HG03025 (cell line): Measurements from ENCODE around the gene PACSIN2.
"Not testable (repeated sequence)": the region's sequence is repeated elsewhere in the genome, so short reads cannot be mapped to it uniquely, and the experiment has no call there.

Source experiments
- ATAC-seq: cut with Tn5 transposase; IDR thresholded peaks from one replicate; pipeline ENCODE4 v1.9.1; 2021; ENCODE audit warnings: mild to moderate bottlenecking, moderate library complexity; ENCODE audit not compliant: unreplicated experiment, low FRiP score

The PACSIN2 gene

GRCh38 chr22:42949159-42949558 lies 65.8 kb downstream of the PACSIN2 start:
- no peak for ATAC-seq

GRCh38 chr22:42948294-42948693 lies 66.7 kb downstream of the PACSIN2 start:
- no peak for ATAC-seq

- no peak for ATAC-seq
Observed at GRCh38 chr22:42947211-42947990, 67.5 kb downstream of the PACSIN2 start.

- ATAC-seq: no peak
Observed at GRCh38 chr22:42946546-42947198, 68.3 kb downstream of the PACSIN2 start.

- no peak for ATAC-seq
Observed at GRCh38 chr22:42945736-42946135, 69.2 kb downstream of the PACSIN2 start.

GRCh38 chr22:42945027-42945426 lies 69.9 kb downstream of the PACSIN2 start:
- no peak for ATAC-seq

- no peak for ATAC-seq
Observed at GRCh38 chr22:42944409-42944808, 70.5 kb downstream of the PACSIN2 start.

- ATAC-seq: no peak
Observed at GRCh38 chr22:42943981-42944380, 71.0 kb downstream of the PACSIN2 start.

GRCh38 chr22:42942351-42942750 lies 72.6 kb downstream of the PACSIN2 start:
- ATAC-seq: no peak

GRCh38 chr22:42939941-42940653 lies 74.9 kb downstream of the PACSIN2 start:
- ATAC-seq: no peak

GRCh38 chr22:42939451-42939881 lies 75.5 kb downstream of the PACSIN2 start:
- no peak for ATAC-seq

GRCh38 chr22:42938976-42939375 lies 76.0 kb downstream of the PACSIN2 start:
- no peak for ATAC-seq

GRCh38 chr22:42938449-42938848 lies 76.5 kb downstream of the PACSIN2 start:
- ATAC-seq: no peak

- ATAC-seq: no peak
Observed at GRCh38 chr22:42937164-42937843, 77.6 kb downstream of the PACSIN2 start.

GRCh38 chr22:42936680-42937079 lies 78.3 kb downstream of the PACSIN2 start:
- not testable (repeated sequence) for ATAC-seq

GRCh38 chr22:42934338-42934737 lies 80.6 kb downstream of the PACSIN2 start:
- no peak for ATAC-seq

- ATAC-seq: no peak
Observed at GRCh38 chr22:42933485-42934091, 81.4 kb downstream of the PACSIN2 start.

- no peak for ATAC-seq
Observed at GRCh38 chr22:42932857-42933484, 82.0 kb downstream of the PACSIN2 start.

GRCh38 chr22:42932197-42932519 lies 82.8 kb downstream of the PACSIN2 start:
- no peak for ATAC-seq
